ENCODE results near the gene LIPT1.

LIPT1 gene

DNA sequence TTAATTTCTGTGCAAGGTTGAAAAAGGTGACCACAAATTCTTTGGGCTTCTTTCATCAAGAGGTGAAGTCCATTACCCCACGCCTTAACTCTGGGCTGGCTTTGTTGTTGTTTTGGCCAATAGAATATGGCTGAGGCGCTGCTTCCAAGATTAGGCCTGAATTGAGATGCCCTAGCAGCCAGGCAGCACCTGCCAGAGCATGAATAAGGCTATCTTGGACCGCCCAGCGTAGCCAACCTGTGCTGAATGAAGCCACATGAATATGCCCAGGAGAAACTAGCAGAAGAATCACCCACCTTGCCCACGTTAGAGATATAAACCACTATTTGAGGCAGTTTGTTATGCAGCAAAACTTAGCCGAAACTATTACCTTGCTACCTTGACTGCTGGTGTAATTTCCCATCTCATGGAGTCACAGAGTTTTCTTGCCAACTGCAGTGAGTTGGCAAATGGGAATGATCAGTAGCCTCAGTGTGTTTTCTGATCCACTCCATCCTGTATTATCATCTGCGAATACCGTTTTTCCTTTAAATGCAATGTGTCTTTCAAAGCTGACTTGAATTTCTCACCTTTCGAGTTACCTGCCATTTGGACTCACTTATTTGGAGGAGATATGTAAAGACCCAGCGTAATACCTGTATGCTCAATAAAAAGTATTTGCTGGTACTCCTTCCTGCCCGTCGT lies 704 bp upstream of the LIPT1 start:
- H3K4me3 ChIP-seq = peak overlapping the region; percentile 83
- DNase-seq (ENCODE audit: low spot score) = no peak
- peak overlapping the region; percentile 78 to 89 for H3K27ac ChIP-seq
- TF ChIP-seq, protein P1, sequence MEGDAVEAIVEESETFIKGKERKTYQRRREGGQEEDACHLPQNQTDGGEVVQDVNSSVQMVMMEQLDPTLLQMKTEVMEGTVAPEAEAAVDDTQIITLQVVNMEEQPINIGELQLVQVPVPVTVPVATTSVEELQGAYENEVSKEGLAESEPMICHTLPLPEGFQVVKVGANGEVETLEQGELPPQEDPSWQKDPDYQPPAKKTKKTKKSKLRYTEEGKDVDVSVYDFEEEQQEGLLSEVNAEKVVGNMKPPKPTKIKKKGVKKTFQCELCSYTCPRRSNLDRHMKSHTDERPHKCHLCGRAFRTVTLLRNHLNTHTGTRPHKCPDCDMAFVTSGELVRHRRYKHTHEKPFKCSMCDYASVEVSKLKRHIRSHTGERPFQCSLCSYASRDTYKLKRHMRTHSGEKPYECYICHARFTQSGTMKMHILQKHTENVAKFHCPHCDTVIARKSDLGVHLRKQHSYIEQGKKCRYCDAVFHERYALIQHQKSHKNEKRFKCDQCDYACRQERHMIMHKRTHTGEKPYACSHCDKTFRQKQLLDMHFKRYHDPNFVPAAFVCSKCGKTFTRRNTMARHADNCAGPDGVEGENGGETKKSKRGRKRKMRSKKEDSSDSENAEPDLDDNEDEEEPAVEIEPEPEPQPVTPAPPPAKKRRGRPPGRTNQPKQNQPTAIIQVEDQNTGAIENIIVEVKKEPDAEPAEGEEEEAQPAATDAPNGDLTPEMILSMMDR (IDR thresholded peaks at IDR 0.05) = no peak

DNA sequence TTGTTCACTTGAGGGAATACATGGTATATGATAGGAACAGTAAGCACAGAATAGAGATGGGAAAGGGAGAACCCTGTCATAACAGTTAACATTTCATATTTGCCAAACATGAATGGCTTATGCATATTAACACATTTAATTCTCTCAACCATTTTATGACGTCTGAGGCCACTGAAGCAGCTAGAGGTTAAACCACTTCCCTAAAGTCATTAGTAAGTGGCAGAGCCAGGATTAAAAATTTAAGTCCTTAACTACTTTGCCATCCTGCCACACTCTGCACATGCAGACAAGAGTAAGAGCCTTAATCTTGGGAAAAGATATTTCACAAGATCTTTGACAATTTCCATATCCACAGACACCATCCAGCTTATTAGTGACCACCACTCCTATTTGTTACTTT lies 2.1 kb downstream of the LIPT1 start:
- TF ChIP-seq, protein P1 (IDR thresholded peaks at IDR 0.05) = no peak
- H3K27ac ChIP-seq = no peak overlapping the region
- no peak for DNase-seq (ENCODE audit: low spot score)
- no peak overlapping the region for H3K4me3 ChIP-seq

DNA sequence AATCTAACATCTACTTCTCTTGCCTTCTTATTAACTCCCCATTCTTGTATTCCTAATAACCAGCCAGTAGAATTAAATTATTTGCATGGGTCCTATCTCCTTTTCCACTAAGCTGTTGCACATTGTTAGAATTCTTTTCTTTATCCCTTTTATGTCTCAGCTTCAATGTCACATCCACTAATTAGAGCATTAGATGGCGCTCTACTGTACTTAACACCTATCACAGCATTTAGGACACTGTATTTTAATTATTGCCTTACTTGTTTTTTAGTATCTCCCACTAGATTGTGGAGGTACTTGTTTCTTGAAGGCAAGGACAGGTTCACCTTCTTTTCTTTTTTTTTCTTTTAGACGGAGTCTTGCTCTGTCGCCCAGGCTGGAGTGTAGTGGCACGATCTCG lies 3.8 kb downstream of the LIPT1 start:
- H3K27ac ChIP-seq = no peak overlapping the region
- DNase-seq (ENCODE audit: low spot score) = no peak

DNA sequence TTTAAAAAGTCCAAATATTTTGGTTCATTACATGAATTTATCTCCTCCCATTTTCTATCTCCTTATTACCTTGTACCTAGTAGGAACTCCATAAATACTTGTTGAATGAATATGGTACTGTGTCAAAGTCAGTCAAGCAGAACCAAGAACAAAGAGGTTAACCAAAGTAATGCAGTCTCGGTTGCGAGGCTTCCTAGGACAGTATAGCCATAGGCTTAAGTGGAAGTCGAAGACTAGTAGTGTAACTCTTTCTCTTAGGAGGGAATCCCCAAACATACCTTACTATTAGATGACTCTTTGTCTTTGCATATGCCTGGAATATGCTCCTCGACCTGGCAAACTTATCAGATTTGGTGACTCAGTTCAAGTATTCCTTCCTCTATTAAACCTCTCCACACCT lies 4.8 kb downstream of the LIPT1 start:
- no peak overlapping the region for H3K4me3 ChIP-seq
- no peak for DNase-seq (ENCODE audit: low spot score)
- H3K27ac ChIP-seq = no peak overlapping the region
- TF ChIP-seq, protein P1 (IDR thresholded peaks at IDR 0.05) = no peak

More for the DNA sequence above, 3.8 kb downstream of the LIPT1 start:
- no peak overlapping the region for H3K4me3 ChIP-seq
- TF ChIP-seq, protein P1 (IDR thresholded peaks at IDR 0.05) = no peak

DNA sequence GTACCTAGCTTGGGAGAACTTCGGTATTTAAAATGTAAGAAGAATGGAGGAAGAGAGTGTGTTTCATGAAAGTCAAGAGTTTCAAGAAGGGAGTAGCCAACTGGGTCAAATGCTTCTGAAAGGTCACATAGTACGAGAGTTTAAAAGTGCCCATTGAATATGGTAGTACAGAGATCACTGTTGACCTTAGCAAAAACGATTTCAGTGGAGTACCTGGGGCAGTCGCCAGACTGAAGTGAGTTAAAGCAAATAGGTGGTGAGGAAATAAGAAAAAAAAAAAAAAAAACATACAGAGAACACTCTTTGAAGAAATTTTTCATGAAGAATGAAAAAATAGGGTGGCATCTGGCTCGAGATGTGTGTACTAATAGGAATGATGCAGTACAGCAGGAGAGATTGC lies 11.5 kb downstream of the LIPT1 start:
- DNase-seq (ENCODE audit: low spot score) = no peak
- Histone ChIP-seq H3K4me3 (no peak overlapping the region), H3K27ac (no peak overlapping the region)
- TF ChIP-seq, protein P1 (IDR thresholded peaks at IDR 0.05) = no peak

DNA sequence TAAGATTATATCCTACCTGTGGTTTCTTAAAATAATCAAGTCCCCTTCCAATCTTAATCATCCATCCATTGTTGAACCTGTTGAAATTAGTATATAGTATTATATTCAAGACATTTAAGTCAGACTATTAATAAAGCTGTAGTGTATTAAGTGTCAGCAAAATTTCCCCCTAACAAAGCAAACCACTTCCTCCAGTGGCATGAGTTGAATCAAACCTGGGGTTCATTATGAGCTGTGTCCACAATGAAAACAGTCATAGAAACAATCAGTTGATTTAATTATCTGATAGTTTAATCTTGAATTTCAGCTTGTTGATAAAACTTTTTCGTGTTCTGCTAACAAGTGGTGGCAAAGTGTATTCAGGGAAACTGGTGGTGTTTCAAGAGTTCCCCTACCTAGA lies 14.8 kb downstream of the LIPT1 start:
- Histone ChIP-seq H3K4me3 (no peak overlapping the region), H3K27ac (no peak overlapping the region)
- no peak for DNase-seq (ENCODE audit: low spot score)
- TF ChIP-seq, protein P1 (IDR thresholded peaks at IDR 0.05) = no peak

DNA sequence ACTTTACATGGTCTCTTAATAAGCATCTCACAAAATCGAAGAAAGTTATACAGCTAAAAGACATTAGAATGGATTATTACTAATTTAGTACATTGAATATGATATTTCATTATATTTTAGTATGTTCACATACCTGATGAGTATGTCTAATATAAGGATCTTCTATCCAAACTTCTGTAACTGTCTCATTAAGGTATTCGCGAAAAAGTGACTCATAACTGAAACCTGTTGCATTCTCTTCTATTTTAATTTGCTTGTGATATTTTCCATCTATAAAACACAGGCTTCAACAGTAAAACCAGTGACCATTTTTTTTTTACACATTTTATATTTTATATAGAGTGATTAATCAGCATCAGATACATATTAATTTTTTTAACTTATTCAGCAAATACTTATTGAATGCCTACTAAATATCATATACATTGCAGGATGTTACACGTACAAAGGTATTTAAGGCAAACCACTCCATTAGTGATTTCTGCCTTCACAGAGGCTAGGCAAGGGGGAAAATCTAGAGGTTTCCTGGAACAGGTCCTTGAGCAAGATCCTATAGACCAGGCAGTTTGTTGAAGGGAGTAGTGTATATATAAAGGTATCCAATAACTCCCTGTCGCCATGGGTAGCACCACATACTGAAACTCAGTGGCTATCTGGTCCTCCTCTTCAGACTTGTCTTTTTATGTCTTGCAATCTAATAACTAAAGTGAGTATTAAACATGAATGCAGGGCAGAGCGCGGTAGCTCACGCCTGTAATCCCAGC lies 16.8 kb downstream of the LIPT1 start:
- Histone ChIP-seq H3K4me3 (no peak overlapping the region), H3K27ac (no peak overlapping the region)
- no peak for DNase-seq (ENCODE audit: low spot score)
- TF ChIP-seq, protein P1 (IDR thresholded peaks at IDR 0.05) = no peak

All from coronary artery (tissue), 2 donors.